NCI-H460 (cell line): ENCODE results near the gene KIAA0825. TPM values are rescaled to one million over a fixed set of nuclear protein-coding genes. Genes with fewer than 3 reads are reported as not detected.
A peak's percentile ranks its signal among the peaks of the same experiment; 100 is the strongest.
"Not testable (repeated sequence)": the region's sequence is repeated elsewhere in the genome, so short reads cannot be mapped to it uniquely, and the experiment has no call there.

ENCODE experiments used
- DNase-seq: peaks from one replicate; pipeline ENCODE4 v3.0.0-alpha.2; 2016; ENCODE audit warnings: low read depth; ENCODE audit errors: extremely low read depth
- total RNA-seq: library from RNA; depleted of rRNA; stranded (reverse); fragments of >200 nt; shearing (Covaris generic); gene quantifications from 2 replicates; pipeline ENCODE4 v1.2.3, GENCODE V29; 2014; rRNA removed

The KIAA0825 gene
- total RNA-seq, 1 experiment from 2014 or later = 13.2 TPM

- not testable (repeated sequence) for DNase-seq
Observed at GRCh38 chr5:94143621-94144020, 474.8 kb downstream of the KIAA0825 start.

GRCh38 chr5:94140300-94140699 lies 478.1 kb downstream of the KIAA0825 start:
- no peak for DNase-seq

GRCh38 chr5:94130077-94130476 lies 488.3 kb downstream of the KIAA0825 start:
- no peak for DNase-seq

GRCh38 chr5:94125107-94125506 lies 493.3 kb downstream of the KIAA0825 start:
- DNase-seq = no peak

- not testable (repeated sequence) for DNase-seq
Observed at GRCh38 chr5:94116317-94116716, 502.1 kb downstream of the KIAA0825 start.

GRCh38 chr5:94113087-94113486 lies 505.3 kb downstream of the KIAA0825 start:
- no peak for DNase-seq

GRCh38 chr5:94111209-94112004 lies 507.0 kb downstream of the KIAA0825 start:
- DNase-seq = peak; percentile 94

- DNase-seq = no peak
Observed at GRCh38 chr5:94103514-94104245, 514.7 kb downstream of the KIAA0825 start.

Other genes starting within 250 kb of the KIAA0825 start
- gene SLF1, start 65 bp upstream of the KIAA0825 start, total RNA-seq = 54.8 and 77.0 TPM in 2 replicates